Upper lobe of left lung (tissue), 6 donors: ENCODE results near the gene EHMT1. TPM values are rescaled to one million over a fixed set of nuclear protein-coding genes. Genes with fewer than 3 reads are reported as not detected.

Experiments
- ATAC-seq, 2 donors: fragments of 200-7000 bp; cut with Tn5 transposase; one replicate each; pipeline ENCODE4 v1.9.1; 2022; ENCODE audit warnings: mild to moderate bottlenecking in 2 of 2, moderate library complexity in 2 of 2; ENCODE audit not compliant: low FRiP score in 2 of 2
- DNase-seq, 2 donors: peaks; one replicate each; pipeline ENCODE4 v3.0.0-alpha.2; 2019 to 2020
- H3K27ac ChIP-seq, 4 donors: fragments of 200-600 bp; sonication (generic); one replicate each; pipeline ENCODE4 v1.5.1; 2016 to 2019
- H3K27me3 ChIP-seq, 4 donors: fragments of 200-600 bp; sonication (generic); one replicate each; pipeline ENCODE4 v1.5.1; 2017 to 2019
- H3K36me3 ChIP-seq, 4 donors: fragments of 200-600 bp; sonication (generic); one replicate each; pipeline ENCODE4 v1.5.1; 2016 to 2019
- H3K4me1 ChIP-seq, 4 donors: fragments of 200-600 bp; sonication (generic); one replicate each; pipeline ENCODE4 v1.5.1; 2018 to 2019
- H3K4me3 ChIP-seq, 4 donors: fragments of 200-600 bp; sonication (generic); one replicate each; pipeline ENCODE4 v1.5.1; 2017 to 2019; ENCODE audit warnings: mild to moderate bottlenecking in 2 of 4, moderate library complexity in 1 of 4
- H3K9me3 ChIP-seq, 4 donors: fragments of 200-600 bp; sonication (generic); one replicate each; pipeline ENCODE4 v1.5.1; 2018 to 2019
- EP300 ChIP-seq, 4 donors: sonication (generic); formaldehyde crosslinking; IDR thresholded peaks; one replicate each; pipeline ENCODE4 v1.5.1; 2017; ENCODE audit warnings: antibody characterized with exemption in 4 of 4, control low read depth in 2 of 4
- POLR2A ChIP-seq, 4 donors: fragments of 450-650 bp; IDR thresholded peaks; one replicate each; pipeline ENCODE4 v1.5.1; 2016 to 2017; ENCODE audit warnings: antibody characterized with exemption in 4 of 4, mild to moderate bottlenecking in 2 of 4
- POLR2AphosphoS5 ChIP-seq, 2 donors: sonication (generic); formaldehyde crosslinking; IDR thresholded peaks; one replicate each; pipeline ENCODE4 v1.5.1; 2017; ENCODE audit warnings: antibody characterized with exemption in 2 of 2
- WGBS, 2 donors: methylation state at CpG; one replicate each; pipeline ENCODE4 v1.1.5; 2017 to 2018; 5-methylcytosine and 5-hydroxymethylcytosine counted together
- total RNA-seq, 6 donors: library from RNA; depleted of rRNA in 4 of 6; stranded (reverse); fragments of >200 nt in 4 of 6; gene quantifications; one replicate each; pipeline versions ENCODE4 v1.1.0 to v1.2.1, GENCODE V29; 2016 to 2021
- TF ChIP-seq, protein P1 (sequence below), 6 experiments: fragments of 450-650 bp in 4 of 6; fragments of 200-600 bp in 2 of 6; sonication (generic) in 2 of 6; IDR thresholded peaks; one replicate each; pipeline ENCODE4 v1.5.1; 2016 to 2019; ENCODE audit warnings: antibody characterized with exemption in 6 of 6
- donor health status: DM: no; HTN: no; CAD: no; lungs with moderate emphysema.
- donor health status: DM: no; HTN: yes; CAD: no; lungs with severe emphysema.

EHMT1 gene
- total RNA-seq, 6 donors from 2014 or later = 68.0 to 183 (median 83.6) TPM

DNA sequence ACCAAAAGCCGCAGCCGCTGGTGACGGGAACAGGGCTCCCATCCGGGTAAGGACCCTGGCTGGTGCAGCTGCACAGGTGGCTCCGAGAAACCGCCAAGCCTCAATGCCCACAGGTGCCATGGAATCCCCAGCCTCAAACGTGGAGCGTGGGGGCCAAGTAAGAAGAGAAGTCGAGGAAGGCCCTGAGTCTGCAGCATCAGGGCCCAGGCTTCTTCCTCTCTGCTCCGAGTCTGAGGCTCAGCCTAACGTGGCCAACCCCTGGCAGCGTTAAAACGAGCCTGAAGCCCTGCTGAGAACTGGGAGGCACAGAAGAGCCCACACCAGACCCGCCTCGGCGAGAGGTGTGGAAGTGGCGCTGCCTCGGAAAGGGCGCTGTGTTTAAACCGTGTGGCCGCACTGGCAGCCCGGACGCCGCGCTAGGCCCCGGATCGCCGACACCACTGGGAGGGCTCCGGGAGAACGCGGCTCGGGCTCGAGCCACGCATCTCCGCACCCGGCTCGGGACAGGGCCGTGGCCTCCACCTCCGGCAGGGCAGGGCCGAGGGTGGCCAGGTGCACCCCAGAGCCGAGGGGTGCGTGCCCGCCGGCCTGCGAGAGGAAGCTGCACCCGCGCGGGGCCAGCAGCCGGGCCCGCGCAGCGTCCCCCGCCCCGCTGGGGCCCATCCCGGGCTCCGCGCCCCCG, 29.2 kb upstream of the EHMT1 start:
- DNase-seq (peak in 1 of 2 donors; percentile 88), ATAC-seq (no peak)
- Histone ChIP-seq H3K9me3 (no peaks in the 10 kb centered on the region), H3K4me3 (peak overlapping the region; percentile 12 to 97 (median 88)), H3K36me3 (peaks cover 6 to 33% (median 23%) of the 10 kb centered on the region in 4 donors), H3K27ac (peak overlapping the region in 1 of 4 donors; percentile 68), H3K4me1 (peaks cover 13 to 45% (median 26%) of the 10 kb centered on the region in 4 donors), H3K27me3 (no peaks in the 10 kb centered on the region)
- TF ChIP-seq, protein P1, sequence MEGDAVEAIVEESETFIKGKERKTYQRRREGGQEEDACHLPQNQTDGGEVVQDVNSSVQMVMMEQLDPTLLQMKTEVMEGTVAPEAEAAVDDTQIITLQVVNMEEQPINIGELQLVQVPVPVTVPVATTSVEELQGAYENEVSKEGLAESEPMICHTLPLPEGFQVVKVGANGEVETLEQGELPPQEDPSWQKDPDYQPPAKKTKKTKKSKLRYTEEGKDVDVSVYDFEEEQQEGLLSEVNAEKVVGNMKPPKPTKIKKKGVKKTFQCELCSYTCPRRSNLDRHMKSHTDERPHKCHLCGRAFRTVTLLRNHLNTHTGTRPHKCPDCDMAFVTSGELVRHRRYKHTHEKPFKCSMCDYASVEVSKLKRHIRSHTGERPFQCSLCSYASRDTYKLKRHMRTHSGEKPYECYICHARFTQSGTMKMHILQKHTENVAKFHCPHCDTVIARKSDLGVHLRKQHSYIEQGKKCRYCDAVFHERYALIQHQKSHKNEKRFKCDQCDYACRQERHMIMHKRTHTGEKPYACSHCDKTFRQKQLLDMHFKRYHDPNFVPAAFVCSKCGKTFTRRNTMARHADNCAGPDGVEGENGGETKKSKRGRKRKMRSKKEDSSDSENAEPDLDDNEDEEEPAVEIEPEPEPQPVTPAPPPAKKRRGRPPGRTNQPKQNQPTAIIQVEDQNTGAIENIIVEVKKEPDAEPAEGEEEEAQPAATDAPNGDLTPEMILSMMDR (IDR thresholded peaks at IDR 0.05) = peak in 1 of 6 experiments; percentile 4
- no peak for TF ChIP-seq POLR2A (IDR thresholded peaks at IDR 0.05)
- 20 to 30% methylated on average over 4 to 16 of the region's 58 CpGs for WGBS, 2 donors

- peak overlapping the region in 1 of 4 donors; percentile 68 for H3K27ac ChIP-seq
- no peaks in the 10 kb centered on the region for H3K9me3 ChIP-seq
- H3K36me3 ChIP-seq = peaks cover 6 to 33% (median 22%) of the 10 kb centered on the region in 4 donors
- TF ChIP-seq, protein P1 (IDR thresholded peaks at IDR 0.05) = no peak
- TF ChIP-seq POLR2A (IDR thresholded peaks at IDR 0.05) = no peak
- TF ChIP-seq EP300 (IDR thresholded peaks at IDR 0.05) = no peak
- no peak for TF ChIP-seq POLR2AphosphoS5 (IDR thresholded peaks at IDR 0.05)
- H3K4me3 ChIP-seq = peak overlapping the region; percentile 40 to 97 (median 88)
- ATAC-seq (no peak), DNase-seq (no peak)
- H3K4me1 ChIP-seq = peaks cover 13 to 45% (median 26%) of the 10 kb centered on the region in 4 donors
- WGBS, 2 donors = no CpG with 5 or more reads among the region's 61 CpGs
- H3K27me3 ChIP-seq = no peaks in the 10 kb centered on the region
These were observed 28.7 kb upstream of the EHMT1 start for GRCh38 chr9:137590123-137590468.

DNA sequence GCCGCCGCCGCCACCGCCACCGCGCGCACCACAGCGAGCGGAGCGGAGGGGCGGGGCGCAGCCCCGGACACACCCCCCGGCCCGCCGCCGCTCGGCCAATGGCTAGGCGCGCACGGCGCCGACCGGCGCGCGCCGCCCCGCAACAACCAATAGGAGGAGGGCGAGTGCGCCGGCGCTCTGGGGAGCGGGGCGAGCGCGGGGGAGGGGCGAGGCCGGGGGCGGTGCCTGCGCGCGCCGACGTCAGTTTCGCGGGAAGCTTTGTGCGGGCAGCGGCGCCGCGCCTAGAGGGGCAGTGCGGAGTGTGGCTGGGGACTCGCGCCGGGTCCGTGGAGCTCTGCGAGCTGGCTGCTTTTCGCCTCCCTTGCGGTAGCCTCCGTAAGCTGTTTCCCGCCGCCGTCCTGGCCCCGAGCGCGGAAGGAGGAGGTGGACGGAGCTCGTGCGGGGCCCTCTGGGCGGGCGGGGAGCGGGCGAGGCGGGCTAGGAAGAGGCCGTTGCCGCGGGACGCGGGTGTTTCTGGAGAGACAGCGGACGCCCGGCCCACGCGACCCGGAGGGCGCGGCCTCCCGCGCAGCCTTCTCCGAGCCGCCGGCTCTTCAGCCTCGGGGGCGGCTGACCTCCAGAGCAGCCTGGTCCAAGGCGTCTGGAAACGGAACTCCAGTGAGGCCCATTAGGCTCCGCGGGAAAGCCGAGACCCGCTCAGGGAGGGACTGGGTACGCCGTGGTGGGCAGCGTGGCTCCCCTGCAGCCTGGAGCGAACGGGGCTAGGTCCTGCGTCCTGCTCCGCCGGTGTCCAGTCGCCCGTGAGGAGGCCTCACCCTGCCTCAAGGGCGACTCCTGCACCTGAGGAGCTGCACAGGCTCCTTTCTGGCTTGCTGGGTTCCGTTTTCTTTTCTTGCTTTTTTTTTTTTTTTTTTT, 28.1 kb upstream of the EHMT1 start, which contains the start of gene ZMYND19:
Gene ZMYND19 (minus strand): TSS at position 44 of the 915 bp plus-strand sequence. CDS start 249 bp downstream, outside the sequence.
- DNase-seq (peak; percentile 84 to 99), ATAC-seq (peak; percentile 95 to 99)
- TF ChIP-seq, protein P1 (IDR thresholded peaks at IDR 0.05) = peak in 2 of 6 experiments; percentile 15 to 17
- TF ChIP-seq POLR2A (IDR thresholded peaks at IDR 0.05) (peak in 1 of 4 donors; percentile 60), POLR2AphosphoS5 (IDR thresholded peaks at IDR 0.05) (no peak)
- no peaks in the 10 kb centered on the region for H3K27me3 ChIP-seq
- WGBS, 2 donors = 1 to 7% methylated on average over 13 to 59 of the region's 113 CpGs
- peaks cover 13 to 45% (median 26%) of the 10 kb centered on the region in 4 donors for H3K4me1 ChIP-seq
- no peaks in the 10 kb centered on the region for H3K9me3 ChIP-seq
- peaks cover 6 to 27% (median 18%) of the 10 kb centered on the region in 4 donors for H3K36me3 ChIP-seq
- H3K4me3 ChIP-seq = peak within 1 kb of the TSS; percentile 81 to 97 (median 94)
- peak within 1 kb of the TSS; percentile 16 to 82 (median 71) for H3K27ac ChIP-seq

GRCh38 chr9:137592767-137593166, 26.0 kb upstream of the EHMT1 start:
- TF ChIP-seq POLR2AphosphoS5 (IDR thresholded peaks at IDR 0.05) = no peak
- no peak for TF ChIP-seq POLR2A (IDR thresholded peaks at IDR 0.05)
- no peak for TF ChIP-seq EP300 (IDR thresholded peaks at IDR 0.05)
- TF ChIP-seq, protein P1 (IDR thresholded peaks at IDR 0.05) = no peak
- H3K4me1 ChIP-seq = peaks cover 13 to 45% (median 26%) of the 10 kb centered on the region in 4 donors
- DNase-seq = peak in 1 of 2 donors; percentile 83
- no peak overlapping the region for H3K4me3 ChIP-seq
- ATAC-seq = peak in 1 of 2 donors; percentile 65
- WGBS, 2 donors = 48 to 75% methylated on average over 5 to 6 of the region's 7 CpGs
- H3K27ac ChIP-seq = peak overlapping the region in 3 of 4 donors; percentile 11 to 69 (median 47)
- no peaks in the 10 kb centered on the region for H3K27me3 ChIP-seq
- no peaks in the 10 kb centered on the region for H3K9me3 ChIP-seq
- peaks cover 0 to 8% (median 5%) of the 10 kb centered on the region in 4 donors for H3K36me3 ChIP-seq
